HepG2 (cell line): ENCODE data around the gene CCNJL. TPM values are rescaled to one million over a fixed set of nuclear protein-coding genes. Genes with fewer than 3 reads are reported as not detected.
A peak's percentile ranks its signal among the peaks of the same experiment; 100 is the strongest.

Experiments used
- ATAC-seq: fragments of 200-7000 bp; cut with Tn5 transposase; 3 replicates; pipeline ENCODE4 v1.9.1; 2020; ENCODE audit warnings: mild to moderate bottlenecking, moderate library complexity
- BruUV-seq: library from RNA; stranded (reverse); fragments of 400-500 nt; replicated peaks from 2 replicates; lab custom pipeline; 2021; lab: Mats Ljungman, UMichigan
- CTCF ChIA-PET: fragments of 300-600 bp; formaldehyde crosslinking; extraction: SDS; loops from one replicate; lab custom pipeline; 2021; ENCODE audit warnings: low total read pairs, inconsistent platforms, low intra/inter-chr PET ratio; lab: Yijun Ruan, JAX
- POLR2A ChIA-PET: fragments of 350-600 bp; sonication (Branson Sonifier 250); formaldehyde crosslinking; loops from one replicate; lab custom pipeline; 2020; ENCODE audit warnings: antibody characterized with exemption, inconsistent platforms; lab: Yijun Ruan, JAX
- DNase-seq: peaks from one replicate; pipeline ENCODE4 v3.0.0-alpha.2; 2015; ENCODE audit warnings: low spot score
- FAIRE-seq: peaks from 3 replicates; lab custom pipeline; 2011; peaks lifted over from hg19 to GRCh38; lab: Jason Lieb, UNC
- H2AFZ ChIP-seq: one replicate; pipeline ENCODE4 v1.6.1; 2011; ENCODE audit warnings: low read length, inconsistent platforms
- H3K27ac ChIP-seq: fragments of 300-600 bp; 3 replicates; pipeline ENCODE4 v1.8.0; 2011; ENCODE audit warnings: mixed run types, mild to moderate bottlenecking, mixed read lengths, low read length, inconsistent platforms; ENCODE audit not compliant: insufficient read depth; ENCODE audit errors: extremely low read length
- H3K27me3 ChIP-seq, 2 experiments: fragments of 200-600 bp in 1 of 2; 2 replicates in 1 of 2; 3 replicates in 1 of 2; pipeline versions ENCODE4 v1.6.0 to v1.8.0; 2011; ENCODE audit warnings: low read length in 2 of 2, mild to moderate bottlenecking in 2 of 2, moderate library complexity in 2 of 2, inconsistent platforms in 1 of 2; ENCODE audit not compliant: insufficient read depth in 2 of 2, control insufficient read depth in 1 of 2
- H3K36me3 ChIP-seq, 2 experiments: fragments of 200-600 bp in 1 of 2; replicated peaks in 1 of 2; 2 replicates in 1 of 2; 3 replicates in 1 of 2; pipeline versions ENCODE4 v1.5.1 to v1.8.0; 2011; ENCODE audit warnings: low read length in 2 of 2, inconsistent platforms in 1 of 2; ENCODE audit not compliant: insufficient read depth in 2 of 2, control insufficient read depth in 1 of 2
- H3K4me1 ChIP-seq: 2 replicates; pipeline ENCODE4 v1.5.1; 2012; ENCODE audit warnings: low read length, inconsistent platforms; ENCODE audit not compliant: insufficient read depth
- H3K4me2 ChIP-seq: 2 replicates; pipeline ENCODE4 v1.6.0; 2011; ENCODE audit warnings: low read depth, low read length, inconsistent platforms
- H3K4me3 ChIP-seq, 3 experiments: fragments of 200-600 bp in 1 of 3; sonication (generic), shearing (Covaris generic) in 1 of 3; replicated peaks in 1 of 3; 2 replicates each; pipeline ENCODE4 v1.5.1; 2011 to 2016; ENCODE audit warnings: low read length in 3 of 3, inconsistent platforms in 2 of 3, low read depth in 2 of 3, mild to moderate bottlenecking in 2 of 3, control low read depth in 1 of 3, mixed read lengths in 1 of 3; ENCODE audit not compliant: insufficient read depth in 1 of 3
- H3K79me2 ChIP-seq: one replicate; pipeline ENCODE4 v1.6.1; 2011; ENCODE audit warnings: low read length, inconsistent platforms; ENCODE audit not compliant: insufficient read depth
- H3K9ac ChIP-seq: 2 replicates; pipeline ENCODE4 v1.6.0; 2011; ENCODE audit warnings: mild to moderate bottlenecking, low read depth, low read length, inconsistent platforms; ENCODE audit not compliant: insufficient read depth
- H3K9me3 ChIP-seq: 2 replicates; pipeline ENCODE4 v1.5.1; 2012; ENCODE audit warnings: mild to moderate bottlenecking, low read length
- H4K20me1 ChIP-seq: 2 replicates; pipeline ENCODE4 v1.6.0; 2011; ENCODE audit warnings: inconsistent platforms, mild to moderate bottlenecking, low read length, moderate library complexity; ENCODE audit not compliant: insufficient read depth
- ARID5B ChIP-seq: IDR thresholded peaks from 2 replicates; pipeline ENCODE4 v1.4.0; 2020; ENCODE audit warnings: mild to moderate bottlenecking, missing genetic modification reagents
- HNF4A ChIP-seq: sonication (generic); formaldehyde crosslinking; IDR thresholded peaks from 2 replicates; pipeline ENCODE4 v1.4.0; 2020; ENCODE audit warnings: missing genetic modification reagents
- NPAS2 ChIP-seq: sonication (generic); formaldehyde crosslinking; IDR thresholded peaks from 2 replicates; pipeline ENCODE4 v1.8.0; 2022; ENCODE audit warnings: mild to moderate bottlenecking, missing genetic modification reagents, borderline replicate concordance
- POLR2G ChIP-seq: fragments of 200-400 bp; formaldehyde crosslinking; IDR thresholded peaks from 2 replicates; pipeline ENCODE4 v1.6.1; 2018; ENCODE audit warnings: mild to moderate bottlenecking, low read depth, low read length, moderate library complexity
- SMYD3 ChIP-seq: sonication (generic); formaldehyde crosslinking; IDR thresholded peaks from 2 replicates; pipeline ENCODE4 v1.8.1; 2023; ENCODE audit warnings: mild to moderate bottlenecking, missing genetic modification reagents
- TCF7L2 ChIP-seq: IDR thresholded peaks from 2 replicates; pipeline ENCODE4 v1.6.1; 2011; ENCODE audit warnings: mild to moderate bottlenecking, low read depth, low read length, moderate library complexity
- ZBTB37 ChIP-seq: sonication (generic); formaldehyde crosslinking; IDR thresholded peaks from 2 replicates; pipeline ENCODE4 v1.4.0; 2020; ENCODE audit warnings: mild to moderate bottlenecking, missing genetic modification reagents
- ZNF207 ChIP-seq: fragments of 450-650 bp; IDR thresholded peaks from 2 replicates; pipeline ENCODE4 v1.6.1; 2016; ENCODE audit warnings: antibody characterized with exemption, borderline replicate concordance
- ZNF605 ChIP-seq: sonication (generic); formaldehyde crosslinking; IDR thresholded peaks from 2 replicates; pipeline ENCODE4 v1.8.0; 2022; ENCODE audit warnings: mild to moderate bottlenecking, missing genetic modification reagents
- ZNF781 ChIP-seq: sonication (generic); formaldehyde crosslinking; IDR thresholded peaks from 2 replicates; pipeline ENCODE4 v1.5.1; 2020; ENCODE audit warnings: borderline replicate concordance, mild to moderate bottlenecking, missing genetic modification reagents; ENCODE audit errors: not compliant biosample characterization
- ZNF879 ChIP-seq: sonication (generic); formaldehyde crosslinking; IDR thresholded peaks from 2 replicates; pipeline ENCODE4 v1.8.1; 2023; ENCODE audit warnings: missing genetic modification reagents
- WGBS: methylation state at CpG from one replicate; pipeline ENCODE4 v1.1.6; 2017; ENCODE audit warnings: low lambda C conversion rate; 5-methylcytosine and 5-hydroxymethylcytosine counted together
- in situ Hi-C: cut with HindIII; loops from 2 replicates; pipeline ENCODE4 v1.10.0; 2017; ENCODE audit warnings: low pct_unique_long_range_greater_than_20kb; ENCODE audit not compliant: extremely low pct_ligation_motif_present
- intact Hi-C: fragments of 100-400 bp; cut with micrococcal nuclease; formaldehyde crosslinking; loops from one replicate; pipeline ENCODE4 v1.10.0; 2022; ENCODE audit not compliant: unreplicated experiment
- polyA plus RNA-seq, 8 experiments: library from polyadenylated mRNA; depleted of rRNA in 3 of 8; stranded (reverse) in 7 of 8; unstranded in 1 of 8; fragments of >200 nt; fragmentation: Illumina TruSeq in 4 of 8; extraction: Trizol in 4 of 8; gene quantifications; 2 replicates each; pipeline versions ENCODE4 v1.2.1 to v1.2.3, GENCODE V29; 2011 to 2016; ENCODE audit warnings: low read depth in 4 of 8, missing spikeins in 1 of 8, mixed read lengths in 1 of 8; ENCODE audit not compliant: insufficient read depth in 1 of 8
- total RNA-seq, 5 experiments: library from RNA; depleted of rRNA; stranded (reverse); fragments of >200 nt; fragmentation: Illumina TruSeq; extraction: Trizol; gene quantifications; 2 replicates each; pipeline ENCODE4 v1.2.3, GENCODE V29; 2016; ENCODE audit warnings: low read depth in 1 of 5
- TF ChIP-seq, protein P1 (sequence below): sonication (generic); formaldehyde crosslinking; IDR thresholded peaks from 2 replicates; pipeline ENCODE4 v1.4.0; 2020; ENCODE audit warnings: missing genetic modification reagents
- TF ChIP-seq, protein P2 (sequence below): sonication (generic); formaldehyde crosslinking; IDR thresholded peaks from 2 replicates; pipeline ENCODE4 v1.4.0; 2020; ENCODE audit warnings: low read depth, missing genetic modification reagents

CCNJL gene
- total and polyA plus RNA-seq, 2 of the 13 experiments (the other 11 are each of a cell fraction or from before 2014, with no cell fraction given), result 1.6 to 4.4 TPM

- TF ChIP-seq SMYD3 (CRISPR knock-in tag) (no peak), NPAS2 (no peak), TCF7L2 (no peak), ZNF879 (no peak), ZNF605 (CRISPR knock-in tag) (no peak)
- TF ChIP-seq, protein P1, sequence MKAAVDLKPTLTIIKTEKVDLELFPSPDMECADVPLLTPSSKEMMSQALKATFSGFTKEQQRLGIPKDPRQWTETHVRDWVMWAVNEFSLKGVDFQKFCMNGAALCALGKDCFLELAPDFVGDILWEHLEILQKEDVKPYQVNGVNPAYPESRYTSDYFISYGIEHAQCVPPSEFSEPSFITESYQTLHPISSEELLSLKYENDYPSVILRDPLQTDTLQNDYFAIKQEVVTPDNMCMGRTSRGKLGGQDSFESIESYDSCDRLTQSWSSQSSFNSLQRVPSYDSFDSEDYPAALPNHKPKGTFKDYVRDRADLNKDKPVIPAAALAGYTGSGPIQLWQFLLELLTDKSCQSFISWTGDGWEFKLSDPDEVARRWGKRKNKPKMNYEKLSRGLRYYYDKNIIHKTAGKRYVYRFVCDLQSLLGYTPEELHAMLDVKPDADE (CRISPR knock-in tag), result no peak
- TF ChIP-seq, protein P2, sequence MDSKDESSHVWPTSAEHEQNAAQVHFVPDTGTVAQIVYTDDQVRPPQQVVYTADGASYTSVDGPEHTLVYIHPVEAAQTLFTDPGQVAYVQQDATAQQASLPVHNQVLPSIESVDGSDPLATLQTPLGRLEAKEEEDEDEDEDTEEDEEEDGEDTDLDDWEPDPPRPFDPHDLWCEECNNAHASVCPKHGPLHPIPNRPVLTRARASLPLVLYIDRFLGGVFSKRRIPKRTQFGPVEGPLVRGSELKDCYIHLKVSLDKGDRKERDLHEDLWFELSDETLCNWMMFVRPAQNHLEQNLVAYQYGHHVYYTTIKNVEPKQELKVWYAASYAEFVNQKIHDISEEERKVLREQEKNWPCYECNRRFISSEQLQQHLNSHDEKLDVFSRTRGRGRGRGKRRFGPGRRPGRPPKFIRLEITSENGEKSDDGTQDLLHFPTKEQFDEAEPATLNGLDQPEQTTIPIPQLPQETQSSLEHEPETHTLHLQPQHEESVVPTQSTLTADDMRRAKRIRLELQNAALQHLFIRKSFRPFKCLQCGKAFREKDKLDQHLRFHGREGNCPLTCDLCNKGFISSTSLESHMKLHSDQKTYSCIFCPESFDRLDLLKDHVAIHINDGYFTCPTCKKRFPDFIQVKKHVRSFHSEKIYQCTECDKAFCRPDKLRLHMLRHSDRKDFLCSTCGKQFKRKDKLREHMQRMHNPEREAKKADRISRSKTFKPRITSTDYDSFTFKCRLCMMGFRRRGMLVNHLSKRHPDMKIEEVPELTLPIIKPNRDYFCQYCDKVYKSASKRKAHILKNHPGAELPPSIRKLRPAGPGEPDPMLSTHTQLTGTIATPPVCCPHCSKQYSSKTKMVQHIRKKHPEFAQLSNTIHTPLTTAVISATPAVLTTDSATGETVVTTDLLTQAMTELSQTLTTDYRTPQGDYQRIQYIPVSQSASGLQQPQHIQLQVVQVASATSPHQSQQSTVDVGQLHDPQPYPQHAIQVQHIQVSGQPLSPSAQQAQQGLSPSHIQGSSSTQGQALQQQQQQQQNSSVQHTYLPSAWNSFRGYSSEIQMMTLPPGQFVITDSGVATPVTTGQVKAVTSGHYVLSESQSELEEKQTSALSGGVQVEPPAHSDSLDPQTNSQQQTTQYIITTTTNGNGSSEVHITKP, result no peak
Observed at GRCh38 chr5:160268121-160268520, 44.2 kb downstream of the CCNJL start (continued).

DNA sequence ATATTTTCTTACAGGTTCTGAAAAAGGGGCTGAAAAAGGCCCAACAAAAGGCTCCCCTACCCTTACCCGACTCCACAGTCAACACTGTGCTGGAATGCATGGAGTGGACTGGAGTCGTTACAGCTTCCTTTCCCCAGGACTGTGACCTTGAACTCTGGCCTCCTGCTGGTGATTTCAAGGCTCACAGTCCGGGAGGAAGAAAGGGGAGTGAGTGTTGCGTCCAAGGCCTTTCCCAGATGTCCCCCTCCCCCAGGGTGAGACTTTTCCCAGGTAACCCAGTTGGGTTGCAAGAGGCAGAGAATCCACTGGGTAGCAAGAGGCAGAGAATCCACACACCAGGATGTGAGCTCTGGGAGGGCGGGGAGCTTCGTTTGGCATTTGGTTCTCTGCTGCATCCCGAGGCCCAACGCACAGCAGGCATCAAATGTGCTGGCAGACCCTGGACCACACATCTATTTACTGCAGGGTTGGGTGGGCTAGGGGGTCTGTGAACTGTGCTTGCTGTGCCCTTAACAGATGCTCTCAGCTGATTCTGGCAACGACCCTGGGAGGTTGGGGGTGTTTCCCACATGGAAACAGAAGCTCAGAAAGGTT is 45.5 kb downstream of the CCNJL start:
- POLR2A ChIA-PET, result no interaction called here
- ATAC-seq, result peak; percentile 63
- no TSS peak for BruUV-seq
- TF ChIP-seq ZNF207 (no peak), HNF4A (CRISPR knock-in tag) (peak; percentile 80), POLR2G (no peak), ZBTB37 (CRISPR knock-in tag) (no peak), ZNF781 (CRISPR knock-in tag) (no peak), ARID5B (CRISPR knock-in tag) (peak; percentile 70)

More for the DNA sequence above, 45.5 kb downstream of the CCNJL start:
- H3K36me3 ChIP-seq, result no peaks in the 10 kb centered on the region
- no peak overlapping the region for H3K4me2 ChIP-seq
- H3K9ac ChIP-seq, result no peak overlapping the region
- no peak overlapping the region for H3K27ac ChIP-seq
- no peaks in the 10 kb centered on the region for H3K27me3 ChIP-seq
- 61% methylated on average over 6 of the region's 9 CpGs for WGBS
- peak; percentile 74 for FAIRE-seq
- no peak overlapping the region for H3K4me3 ChIP-seq
- no peaks in the 10 kb centered on the region for H3K79me2 ChIP-seq
- H4K20me1 ChIP-seq, result no peaks in the 10 kb centered on the region
- peaks cover 31% of the 10 kb centered on the region for H3K4me1 ChIP-seq
- CTCF ChIA-PET, result no interaction called here
- DNase-seq, result peak; percentile 50
- no peak overlapping the region for H2AFZ ChIP-seq
- intact Hi-C loops (no loop called here), in situ Hi-C loops (no loop called here)
- no peaks in the 10 kb centered on the region for H3K9me3 ChIP-seq
